Measurements from ENCODE around the gene CAPRIN1. TPM values are rescaled to one million over a fixed set of nuclear protein-coding genes. Genes with fewer than 3 reads are reported as not detected.
"Not testable (repeated sequence)": the region's sequence is repeated elsewhere in the genome, so short reads cannot be mapped to it uniquely, and the experiment has no call there.

Gene CAPRIN1
- total RNA-seq, 1 experiment from 2014 or later = 301 TPM

GRCh38 chr11:34065505-34066203 lies 14.1 kb downstream of the CAPRIN1 start:
- Histone ChIP-seq H2BK20ac (ENCODE audit: low read depth, low read length, poor library complexity, severe bottlenecking) (no peak overlapping the region), H3K9ac (ENCODE audit: extremely low read depth, insufficient read length, low read length) (no peak overlapping the region), H3K14ac (ENCODE audit: insufficient read depth, low read length) (no peak overlapping the region), H3K18ac (ENCODE audit: insufficient read length, low read depth, low read length) (no peak overlapping the region), H2BK120ac (ENCODE audit: low read depth, low read length, poor library complexity, severe bottlenecking) (no peak overlapping the region), H3K23ac (ENCODE audit: insufficient read length, low read depth, low read length) (no peak overlapping the region), H3K23me2 (ENCODE audit: insufficient read length, low read depth, low read length, poor library complexity, severe bottlenecking) (no peaks in the 10 kb centered on the region), H3K27ac (ENCODE audit: insufficient read length, low read depth, low read length) (no peak overlapping the region), H4K20me1 (ENCODE audit: control insufficient read depth, insufficient read depth, insufficient read length) (peaks cover 3% of the 10 kb centered on the region), H2AFZ (ENCODE audit: low read length) (no peak overlapping the region), H3K9me3 (ENCODE audit: control insufficient read depth, low read depth, low read length) (no peaks in the 10 kb centered on the region), H3K56ac (ENCODE audit: insufficient read length, low read depth, low read length) (no peak overlapping the region), H4K91ac (ENCODE audit: insufficient read length, low read depth, low read length) (no peak overlapping the region), H3K79me2 (ENCODE audit: insufficient read depth, low read length) (peaks cover 75% of the 10 kb centered on the region), H4K5ac (ENCODE audit: insufficient read length, low read depth, low read length) (no peak overlapping the region), H4K8ac (replicated peaks; ENCODE audit: insufficient read length, low read depth, low read length) (no peak overlapping the region), H3K4ac (ENCODE audit: low read depth, low read length) (no peak overlapping the region), H3K4me2 (ENCODE audit: insufficient read depth, insufficient read length, low read length) (no peak overlapping the region), H3T11ph (ENCODE audit: low read length) (no peak overlapping the region), H3K79me1 (ENCODE audit: insufficient read depth, low read depth, low read length, poor library complexity, severe bottlenecking) (no peaks in the 10 kb centered on the region), H2BK5ac (ENCODE audit: insufficient read length, low read length) (no peak overlapping the region), H3K4me1 (ENCODE audit: insufficient read depth, low read length) (no peaks in the 10 kb centered on the region), H2BK12ac (ENCODE audit: insufficient read length, low read depth, low read length) (no peak overlapping the region), H3K27me3 (ENCODE audit: insufficient read depth, low read length) (no peaks in the 10 kb centered on the region), H2BK15ac (ENCODE audit: low read depth, low read length) (no peak overlapping the region), H2AK5ac (ENCODE audit: insufficient read length, low read length) (no peak overlapping the region)
- no peak overlapping the region for H3K27ac Mint-ChIP-seq
- no peaks in the 10 kb centered on the region; the same call in 1 of the 2 replicates for H3K27me3 Mint-ChIP-seq (ENCODE audit: low read depth)
- H3K9me3 Mint-ChIP-seq = no peaks in the 10 kb centered on the region
- no peak overlapping the region for H3K4me3 Mint-ChIP-seq
- H3K4me1 Mint-ChIP-seq = peaks cover 6 to 16% of the 10 kb centered on the region in 2 experiments; a peak in 3 of 4 replicates
- TF ChIP-seq, protein P1, sequence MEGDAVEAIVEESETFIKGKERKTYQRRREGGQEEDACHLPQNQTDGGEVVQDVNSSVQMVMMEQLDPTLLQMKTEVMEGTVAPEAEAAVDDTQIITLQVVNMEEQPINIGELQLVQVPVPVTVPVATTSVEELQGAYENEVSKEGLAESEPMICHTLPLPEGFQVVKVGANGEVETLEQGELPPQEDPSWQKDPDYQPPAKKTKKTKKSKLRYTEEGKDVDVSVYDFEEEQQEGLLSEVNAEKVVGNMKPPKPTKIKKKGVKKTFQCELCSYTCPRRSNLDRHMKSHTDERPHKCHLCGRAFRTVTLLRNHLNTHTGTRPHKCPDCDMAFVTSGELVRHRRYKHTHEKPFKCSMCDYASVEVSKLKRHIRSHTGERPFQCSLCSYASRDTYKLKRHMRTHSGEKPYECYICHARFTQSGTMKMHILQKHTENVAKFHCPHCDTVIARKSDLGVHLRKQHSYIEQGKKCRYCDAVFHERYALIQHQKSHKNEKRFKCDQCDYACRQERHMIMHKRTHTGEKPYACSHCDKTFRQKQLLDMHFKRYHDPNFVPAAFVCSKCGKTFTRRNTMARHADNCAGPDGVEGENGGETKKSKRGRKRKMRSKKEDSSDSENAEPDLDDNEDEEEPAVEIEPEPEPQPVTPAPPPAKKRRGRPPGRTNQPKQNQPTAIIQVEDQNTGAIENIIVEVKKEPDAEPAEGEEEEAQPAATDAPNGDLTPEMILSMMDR (conservative IDR thresholded peaks at IDR 0.05) = peak; percentile 57
- peaks cover 17 to 51% (median 47%) of the 10 kb centered on the region in 3 experiments for H3K36me3 Mint-ChIP-seq (ENCODE audit: insufficient read depth in 1 of 3, low read depth in 3 of 3)
- DNase-seq = peak; percentile 44
- WGBS (ENCODE audit: extremely low coverage, insufficient read length, low lambda C conversion rate) = no CpG with 5 or more reads among the region's 6 CpGs

GRCh38 chr11:34066766-34067165 lies 15.2 kb downstream of the CAPRIN1 start:
- WGBS (ENCODE audit: extremely low coverage, insufficient read length, low lambda C conversion rate) = no CpG with 5 or more reads among the region's 8 CpGs
- H4K8ac ChIP-seq (replicated peaks; ENCODE audit: insufficient read length, low read depth, low read length); H3T11ph ChIP-seq (ENCODE audit: low read length); H3K9me3 Mint-ChIP-seq; H3K27ac ChIP-seq (ENCODE audit: insufficient read length, low read depth, low read length); H3K4ac ChIP-seq (ENCODE audit: low read depth, low read length); H3K4me3 Mint-ChIP-seq; H3K23me2 ChIP-seq (ENCODE audit: insufficient read length, low read depth, low read length, poor library complexity, severe bottlenecking); H2AFZ ChIP-seq (ENCODE audit: low read length); H2BK20ac ChIP-seq (ENCODE audit: low read depth, low read length, poor library complexity, severe bottlenecking); H3K23ac ChIP-seq (ENCODE audit: insufficient read length, low read depth, low read length); H2BK15ac ChIP-seq (ENCODE audit: low read depth, low read length); H2AK5ac ChIP-seq (ENCODE audit: insufficient read length, low read length); H2BK12ac ChIP-seq (ENCODE audit: insufficient read length, low read depth, low read length); H4K20me1 ChIP-seq (ENCODE audit: control insufficient read depth, insufficient read depth, insufficient read length); H4K91ac ChIP-seq (ENCODE audit: insufficient read length, low read depth, low read length); H3K14ac ChIP-seq (ENCODE audit: insufficient read depth, low read length); H3K79me1 ChIP-seq (ENCODE audit: insufficient read depth, low read depth, low read length, poor library complexity, severe bottlenecking); DNase-seq; H2BK5ac ChIP-seq (ENCODE audit: insufficient read length, low read length); H3K27me3 ChIP-seq (ENCODE audit: insufficient read depth, low read length); H3K4me1 ChIP-seq (ENCODE audit: insufficient read depth, low read length); H3K4me2 ChIP-seq (ENCODE audit: insufficient read depth, insufficient read length, low read length); H3K18ac ChIP-seq (ENCODE audit: insufficient read length, low read depth, low read length); H3K27me3 Mint-ChIP-seq (ENCODE audit: low read depth); H3K9me3 ChIP-seq (ENCODE audit: control insufficient read depth, low read depth, low read length); H3K9ac ChIP-seq (ENCODE audit: extremely low read depth, insufficient read length, low read length); H2BK120ac ChIP-seq (ENCODE audit: low read depth, low read length, poor library complexity, severe bottlenecking); H3K56ac ChIP-seq (ENCODE audit: insufficient read length, low read depth, low read length); H4K5ac ChIP-seq (ENCODE audit: insufficient read length, low read depth, low read length): not testable (repeated sequence)
- peaks cover 6 to 16% of the 10 kb centered on the region in 2 experiments; a peak in 3 of 4 replicates for H3K4me1 Mint-ChIP-seq
- H3K36me3 Mint-ChIP-seq (ENCODE audit: insufficient read depth in 1 of 3, low read depth in 3 of 3) = peaks cover 20 to 49% (median 47%) of the 10 kb centered on the region in 3 experiments
- H3K27ac Mint-ChIP-seq = peak overlapping the region in 1 of 3 experiments; percentile 82; a peak in 2 of 7 replicates
- H3K79me2 ChIP-seq (ENCODE audit: insufficient read depth, low read length) = peaks cover 70% of the 10 kb centered on the region
